EL (cell line): ENCODE data around the gene TAF15.

Experiments used
- DNase-seq: peaks from one replicate; pipeline ENCODE4 v3.0.0-alpha.2; 2016

TAF15 gene

GRCh38 chr17:35788477-35789368 lies 20.6 kb upstream of the TAF15 start:
- peak; percentile 91 for DNase-seq

DNA sequence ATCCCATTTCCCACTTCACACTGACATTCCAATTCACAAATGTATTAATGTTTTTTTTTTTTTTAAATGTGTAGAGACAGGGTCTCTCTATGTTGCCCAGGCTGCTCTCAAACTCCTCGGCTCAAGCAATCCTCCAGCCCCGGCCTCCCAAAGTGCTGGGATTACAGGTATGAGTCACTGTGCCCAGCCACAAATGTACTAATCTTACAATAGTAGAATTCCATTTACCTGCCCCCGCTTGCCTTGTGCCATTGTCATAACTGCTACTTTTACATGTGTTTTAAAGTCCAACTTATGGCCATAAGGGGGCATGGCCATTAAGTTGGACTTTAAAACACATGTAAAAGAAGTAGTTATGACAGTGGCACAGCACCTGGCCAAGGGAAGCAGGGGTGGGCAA lies 18.4 kb upstream of the TAF15 start:
- no peak for DNase-seq

- no peak for DNase-seq
Measured at GRCh38 chr17:35791681-35792350, 17.5 kb upstream of the TAF15 start.

DNA sequence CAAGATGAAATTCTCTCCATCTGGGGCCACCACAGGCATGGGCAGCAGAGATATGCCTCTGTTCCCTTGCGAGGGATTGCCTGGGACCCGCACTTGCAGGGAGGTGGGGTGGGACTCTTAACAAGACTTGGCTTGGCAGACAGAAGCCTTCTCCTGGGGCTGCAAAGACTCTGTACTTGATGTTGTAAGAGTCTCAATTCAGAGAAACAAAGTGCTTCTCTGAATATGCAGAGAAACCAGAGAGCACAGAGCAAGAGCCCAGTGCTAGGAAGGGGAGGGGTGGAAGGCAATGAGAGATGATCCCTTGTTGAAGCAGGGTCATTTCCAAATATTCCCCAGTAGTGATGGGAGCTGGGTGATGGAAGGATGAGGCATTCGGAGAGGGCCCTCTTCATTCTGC lies 16.0 kb upstream of the TAF15 start:
- DNase-seq, result no peak

GRCh38 chr17:35795007-35795870 lies 14.0 kb upstream of the TAF15 start, which contains the start of gene MMP28:
MMP28 (minus strand) TSS chr17:35795641; CDS start chr17:35795377, 264 bp downstream.
- peak; percentile 36 for DNase-seq

DNA sequence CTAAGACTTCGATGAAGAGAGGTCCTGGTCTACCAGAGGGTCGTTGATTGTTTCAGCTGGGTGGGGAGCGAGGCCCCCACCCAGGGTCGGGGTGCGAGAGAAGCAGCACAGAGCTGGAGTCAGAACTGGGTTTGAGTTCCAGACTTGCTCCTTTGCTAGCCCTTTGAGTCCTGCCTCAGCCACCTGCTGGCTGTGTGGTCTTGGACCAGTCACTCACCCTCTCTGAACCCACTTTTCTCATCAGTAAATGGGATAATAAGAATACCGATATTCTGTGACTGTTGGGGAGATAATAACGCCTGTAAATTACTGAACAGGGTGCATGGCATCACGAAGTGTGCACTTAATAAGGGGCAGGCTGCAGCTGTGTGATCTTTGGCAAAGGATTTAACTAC lies 13.4 kb upstream of the TAF15 start:
- DNase-seq, result no peak

GRCh38 chr17:35796942-35797341 lies 12.3 kb upstream of the TAF15 start:
- no peak for DNase-seq

GRCh38 chr17:35797370-35797769 lies 11.9 kb upstream of the TAF15 start:
- no peak for DNase-seq

- no peak for DNase-seq
Measured at GRCh38 chr17:35797918-35798317, 11.4 kb upstream of the TAF15 start.

DNA sequence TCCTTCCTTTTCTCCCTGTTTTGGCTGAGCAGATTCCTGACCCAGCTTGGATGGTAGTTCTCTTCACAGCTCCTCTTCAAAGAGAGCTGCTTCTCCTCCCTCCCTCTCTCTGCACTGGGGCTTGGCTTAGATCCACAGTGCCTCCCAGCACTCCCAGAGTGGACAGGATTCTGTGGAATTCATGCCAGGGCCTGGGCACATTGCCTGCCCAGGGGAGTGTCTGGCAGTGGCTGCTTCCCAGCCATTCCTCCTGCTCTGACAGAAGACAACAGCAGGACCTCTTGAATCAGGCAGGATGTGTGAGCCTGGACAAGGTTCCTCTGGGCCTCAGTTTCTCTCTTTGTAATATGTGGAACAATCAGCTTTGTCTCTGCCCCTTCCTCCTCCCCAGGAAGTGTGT lies 9.3 kb upstream of the TAF15 start:
- peak; percentile 74 for DNase-seq

DNA sequence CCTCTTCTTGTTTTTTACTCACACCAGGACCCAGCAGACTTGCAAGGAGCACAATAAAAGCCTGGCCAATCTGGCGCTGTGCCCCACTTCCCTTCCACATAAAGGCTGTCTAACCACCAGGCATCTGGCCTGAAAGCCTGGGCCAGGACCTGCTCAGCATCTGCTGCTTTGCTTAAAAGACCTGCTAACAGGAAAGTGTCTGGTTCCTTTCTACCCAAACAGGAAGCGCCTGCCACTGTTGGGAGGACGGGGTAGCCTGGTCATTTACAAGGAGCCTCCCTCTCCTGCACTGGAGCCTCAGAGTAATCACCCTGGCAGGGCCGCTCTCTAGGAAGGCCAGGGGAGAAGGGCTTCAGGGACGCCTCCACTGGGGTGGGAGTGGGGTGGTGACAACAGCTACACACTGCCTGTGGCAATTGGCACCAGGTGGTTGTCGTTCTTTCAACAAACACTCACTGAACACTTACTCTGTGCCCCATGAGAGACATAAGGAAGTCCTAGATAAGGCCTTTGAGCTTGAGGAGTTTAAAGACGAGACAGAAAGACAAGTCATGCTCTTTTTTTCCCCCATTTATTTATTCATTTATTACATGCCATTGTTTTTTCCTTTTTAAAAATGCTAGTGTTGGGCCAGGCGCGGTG lies 7.6 kb upstream of the TAF15 start:
- DNase-seq, result peak; percentile 12

DNA sequence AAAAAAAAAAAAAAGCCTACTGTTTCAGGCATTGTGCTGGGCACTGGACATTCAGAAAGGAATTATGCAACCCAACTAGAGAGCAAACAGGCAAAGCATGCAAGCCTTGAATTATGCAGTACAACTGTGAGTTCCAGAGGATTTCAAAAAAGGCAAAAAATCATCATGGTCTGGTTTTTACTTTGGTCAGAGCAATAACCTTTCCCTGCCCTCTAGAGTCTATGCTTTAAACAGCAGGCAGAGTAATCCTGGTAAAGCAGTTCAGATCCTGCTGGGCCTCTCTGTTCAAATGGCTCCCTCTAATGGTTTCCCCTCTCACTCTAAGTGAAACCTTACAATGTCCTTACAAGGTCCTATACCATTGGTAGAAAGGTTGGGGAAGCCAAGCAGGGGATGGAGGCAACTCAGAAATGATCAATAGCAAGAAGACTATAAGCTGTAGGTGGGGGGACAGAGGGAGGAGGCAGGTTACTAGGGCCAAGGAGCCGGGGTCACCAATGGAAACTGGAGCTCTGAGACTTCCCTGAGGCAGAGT lies 4.6 kb upstream of the TAF15 start:
- peak; percentile 88 for DNase-seq

GRCh38 chr17:35807371-35808144 lies 1.7 kb upstream of the TAF15 start:
- peak; percentile 76 for DNase-seq

DNA sequence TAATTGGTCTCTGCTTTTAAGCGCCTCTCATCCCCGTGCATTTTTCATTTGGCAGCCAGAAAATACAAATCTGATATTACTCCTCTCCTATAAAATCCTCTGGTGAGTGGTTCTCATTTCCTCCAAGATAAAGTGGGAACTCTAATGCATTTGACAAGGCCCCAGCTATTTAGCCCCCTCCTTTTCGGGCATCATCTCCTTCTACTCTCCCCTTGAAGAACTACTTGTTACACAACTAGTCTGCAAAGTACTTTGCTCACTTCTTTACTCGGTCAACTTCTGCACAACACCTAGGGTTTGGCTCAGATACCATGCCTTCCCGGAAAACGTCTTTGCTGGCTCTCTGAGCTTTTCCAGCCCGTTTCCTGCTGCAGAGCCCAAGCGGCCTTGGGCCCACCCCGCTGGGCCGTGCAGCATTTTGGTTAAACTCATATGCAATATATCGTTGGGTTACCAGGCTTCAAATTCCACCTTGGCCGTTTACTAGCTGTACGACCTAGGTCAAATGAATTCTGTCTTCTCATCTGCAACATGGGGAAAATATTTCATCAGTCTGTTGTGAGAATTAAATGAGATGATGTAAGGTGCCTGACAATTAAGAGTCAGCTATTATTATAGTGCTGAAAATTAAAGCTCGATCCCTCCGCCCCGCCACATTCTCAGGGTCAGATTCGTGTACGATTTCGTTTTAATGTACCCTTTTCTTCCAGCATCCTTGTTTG lies 883 bp upstream of the TAF15 start:
- peak; percentile 9 for DNase-seq

- DNase-seq, result no peak
Measured at GRCh38 chr17:35809855-35810461, 674 bp downstream of the TAF15 start.

DNA sequence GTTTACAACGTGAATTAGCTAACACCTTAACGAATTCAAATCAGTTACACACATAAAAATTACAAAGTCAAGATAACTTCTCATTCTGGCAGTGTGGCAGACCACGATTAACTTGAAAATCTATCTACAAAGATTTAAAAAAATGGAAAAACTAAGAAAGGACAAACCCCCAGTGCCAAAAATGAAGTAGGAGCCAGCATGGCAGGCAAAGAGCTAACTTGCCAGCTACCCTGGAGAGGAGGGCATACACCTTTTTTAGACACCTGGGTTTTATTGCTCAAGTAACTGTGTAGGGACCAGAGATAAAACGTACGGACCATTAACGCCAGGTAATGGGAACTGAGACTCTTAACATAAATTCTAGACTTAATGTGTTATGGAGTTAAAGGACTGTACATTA lies 2.5 kb downstream of the TAF15 start:
- no peak for DNase-seq

GRCh38 chr17:35812456-35812855 lies 3.2 kb downstream of the TAF15 start:
- no peak for DNase-seq

DNA sequence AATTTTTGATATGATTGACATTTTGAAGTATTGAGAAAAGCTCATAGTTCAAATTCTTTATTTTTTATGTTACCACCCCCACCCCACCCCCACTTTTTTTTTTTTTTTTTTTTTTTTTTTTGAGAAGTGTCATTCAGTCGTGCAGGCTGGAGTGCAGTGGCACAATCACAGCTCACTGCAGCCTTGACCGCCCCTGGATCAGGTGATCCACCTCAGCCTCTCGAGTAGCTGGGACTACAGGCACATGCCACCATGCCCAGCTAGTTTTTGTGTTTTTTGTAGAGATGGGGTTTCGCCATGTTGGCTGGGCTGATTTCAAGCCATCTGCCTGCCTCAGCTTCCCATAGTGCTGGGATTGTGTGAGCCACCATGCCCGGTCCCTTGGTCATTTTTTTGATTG lies 7.4 kb downstream of the TAF15 start:
- DNase-seq, result no peak

DNA sequence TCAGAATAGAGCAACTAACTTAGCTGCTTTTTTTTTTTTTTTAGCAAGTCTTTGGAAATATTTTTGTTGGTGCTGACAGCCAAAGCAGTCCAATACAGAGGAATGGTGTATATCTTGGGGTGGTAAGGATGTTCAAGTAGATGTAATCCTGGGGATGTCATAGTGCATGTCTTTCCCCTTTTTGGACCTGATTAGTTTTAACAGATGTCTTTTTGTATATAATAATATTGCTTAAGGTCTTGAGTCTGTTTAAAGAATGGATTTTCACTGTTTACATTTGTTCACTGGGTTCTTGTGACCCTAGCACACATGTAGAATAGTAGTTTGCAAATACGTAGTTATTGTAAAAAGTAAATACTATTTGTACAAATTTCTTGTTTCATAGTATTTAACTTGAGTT lies 7.9 kb downstream of the TAF15 start:
- DNase-seq, result no peak

- DNase-seq, result no peak
Measured at GRCh38 chr17:35819455-35819854, 10.2 kb downstream of the TAF15 start.

DNA sequence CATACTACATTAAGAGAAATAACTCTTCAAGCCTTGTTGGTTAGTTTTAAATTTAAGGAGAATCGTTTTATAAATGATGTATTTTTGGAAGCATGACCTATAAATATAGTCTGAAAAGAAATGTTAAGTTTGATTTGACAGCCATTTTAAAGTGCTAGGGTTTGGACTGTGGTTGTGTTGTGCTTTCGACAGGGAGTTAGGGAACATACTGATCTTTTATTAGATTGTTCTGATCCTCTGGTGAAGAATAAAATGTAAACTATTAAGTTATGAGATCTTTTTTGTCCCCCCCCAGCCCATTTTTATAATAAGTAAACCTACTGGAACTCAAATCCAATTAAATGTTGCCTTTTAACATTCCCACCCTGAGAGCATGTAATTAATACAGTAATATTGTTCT lies 12.0 kb downstream of the TAF15 start:
- DNase-seq, result no peak
